SH-SY5Y (cell line): ENCODE results near the gene COL8A2.

Experiments
- GATA2 ChIP-seq: IDR thresholded peaks from 2 replicates; pipeline ENCODE4 v1.6.1; 2011; ENCODE audit warnings: mild to moderate bottlenecking, low read depth, low read length
- GATA3 ChIP-seq: IDR thresholded peaks from 2 replicates; pipeline ENCODE4 v1.6.1; 2011; ENCODE audit warnings: low read depth, mild to moderate bottlenecking, low read length, moderate library complexity

DNA sequence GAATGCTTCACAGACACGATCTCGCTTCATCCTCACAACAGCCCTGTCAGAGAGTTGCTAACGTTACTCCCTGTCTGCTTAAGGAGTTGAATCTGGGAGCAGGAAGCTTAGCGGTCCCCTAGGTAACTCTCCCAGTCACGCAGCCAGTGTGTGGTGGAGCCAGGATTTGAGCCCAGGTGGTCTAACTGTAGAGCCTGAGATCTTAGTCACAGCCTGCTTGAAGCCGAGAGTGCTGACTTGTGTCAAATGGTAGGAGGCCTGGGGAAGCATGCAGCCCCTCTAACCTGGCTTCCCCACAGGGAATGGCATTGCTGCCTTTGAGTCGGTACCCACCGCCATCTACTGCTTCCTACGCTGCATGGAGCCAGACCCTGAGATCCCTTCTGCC lies 32.2 kb downstream of the COL8A2 start:
- TF ChIP-seq GATA2, result no peak
- no peak for TF ChIP-seq GATA3
